Measurements from ENCODE around the gene LRG1. TPM values are rescaled to one million over a fixed set of nuclear protein-coding genes. Genes with fewer than 3 reads are reported as not detected.

Gene LRG1
- polyA plus RNA-seq, 1 donor: 2.2 TPM

DNA sequence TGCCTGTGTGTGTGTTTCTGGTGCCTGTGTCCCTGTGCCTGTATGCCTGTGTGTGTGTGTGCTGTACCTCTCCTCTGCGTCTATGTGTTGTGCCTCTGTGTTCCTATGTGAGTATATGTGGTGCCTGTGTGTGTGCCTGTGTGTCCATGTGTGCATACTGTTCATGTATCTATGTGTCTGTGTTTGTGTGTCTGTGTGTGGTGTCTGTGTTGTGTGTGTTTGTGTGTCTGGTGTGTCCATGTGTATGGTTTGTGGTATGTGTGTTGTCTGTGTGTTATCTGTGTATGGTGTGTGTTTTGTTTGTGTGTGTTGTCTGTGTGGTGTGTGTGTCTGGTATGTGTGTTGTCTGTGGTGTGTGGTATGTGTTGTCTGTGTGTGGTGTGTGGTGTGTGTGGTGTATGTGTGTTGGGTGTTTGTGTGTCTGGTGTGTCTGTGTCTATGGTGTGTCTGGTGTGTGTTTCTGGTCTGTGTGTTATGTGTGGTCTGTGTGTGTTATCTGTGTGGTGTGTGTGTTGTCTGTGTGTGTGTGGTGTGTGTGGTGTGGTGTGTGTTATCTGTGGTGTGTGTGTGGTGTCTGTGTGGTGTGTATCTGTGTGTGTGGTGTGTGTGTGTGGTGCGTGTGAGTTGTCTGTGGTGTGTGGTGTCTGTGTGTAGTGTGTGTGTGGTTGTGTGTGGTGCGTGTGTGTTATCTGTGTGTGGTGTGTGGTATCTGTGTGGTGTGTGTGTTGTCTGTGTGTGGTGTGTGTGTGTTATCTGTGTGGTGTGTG is 47.3 kb downstream of the LRG1 start:
- WGBS (ENCODE audit: insufficient coverage, low lambda C conversion rate): no CpG with 5 or more reads among the region's 3 CpGs
- Histone ChIP-seq H3K36me3 (ENCODE audit: control insufficient read depth, insufficient read depth, low read length) (peaks cover 54% of the 10 kb centered on the region), H3K9me3 (ENCODE audit: control insufficient read depth, low read depth, low read length) (peaks cover 9% of the 10 kb centered on the region), H3K27ac (ENCODE audit: low read length) (no peak overlapping the region), H3K4me3 (ENCODE audit: low read length) (no peak overlapping the region), H3K27me3 (ENCODE audit: control insufficient read depth, insufficient read depth, low read length) (no peaks in the 10 kb centered on the region), H3K4me1 (ENCODE audit: control insufficient read depth, insufficient read depth, low read length) (no peaks in the 10 kb centered on the region)
- no peak for DNase-seq

DNA sequence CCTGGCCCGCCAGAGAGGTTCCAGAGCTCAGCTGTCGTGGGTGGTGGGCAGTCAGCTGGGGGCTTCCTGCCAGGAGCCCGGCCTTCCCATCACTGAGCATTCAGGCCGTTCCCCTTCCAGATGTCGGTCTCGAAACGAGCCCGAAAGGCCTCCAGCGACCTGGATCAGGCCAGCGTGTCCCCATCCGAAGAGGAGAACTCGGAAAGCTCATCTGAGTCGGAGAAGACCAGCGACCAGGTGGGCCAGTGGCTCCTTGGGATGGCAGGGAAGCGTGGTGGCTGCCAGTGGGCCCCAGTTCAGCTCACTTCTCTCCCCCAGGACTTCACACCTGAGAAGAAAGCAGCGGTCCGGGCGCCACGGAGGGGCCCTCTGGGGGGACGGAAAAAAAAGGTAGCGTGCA is 48.4 kb downstream of the LRG1 start:
- Histone ChIP-seq H3K9me3 (ENCODE audit: control insufficient read depth, low read depth, low read length) (peaks cover 9% of the 10 kb centered on the region), H3K36me3 (ENCODE audit: control insufficient read depth, insufficient read depth, low read length) (peaks cover 51% of the 10 kb centered on the region), H3K4me3 (ENCODE audit: low read length) (no peak overlapping the region), H3K27ac (ENCODE audit: low read length) (no peak overlapping the region), H3K27me3 (ENCODE audit: control insufficient read depth, insufficient read depth, low read length) (no peaks in the 10 kb centered on the region), H3K4me1 (ENCODE audit: control insufficient read depth, insufficient read depth, low read length) (no peaks in the 10 kb centered on the region)
- WGBS (ENCODE audit: insufficient coverage, low lambda C conversion rate): no CpG with 5 or more reads among the region's 21 CpGs
- no peak for DNase-seq

DNA sequence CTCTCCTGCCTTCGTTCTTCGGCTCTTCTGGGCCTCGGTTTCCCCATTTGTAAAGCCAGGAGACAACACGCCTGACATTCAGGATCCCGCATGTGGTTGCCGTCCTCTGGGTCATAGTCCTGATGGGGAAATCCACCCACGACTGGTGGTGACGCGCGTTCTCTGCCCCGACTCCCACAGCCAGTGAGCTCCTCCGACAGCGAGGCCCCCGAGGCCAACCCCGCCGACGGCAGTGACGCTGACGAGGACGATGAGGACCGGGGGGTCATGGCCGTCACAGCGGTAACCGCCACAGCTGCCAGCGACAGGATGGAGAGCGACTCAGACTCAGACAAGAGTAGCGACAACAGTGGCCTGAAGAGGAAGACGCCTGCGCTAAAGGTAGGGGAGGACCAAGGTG is 51.3 kb downstream of the LRG1 start:
- Histone ChIP-seq H3K9me3 (ENCODE audit: control insufficient read depth, low read depth, low read length) (peaks cover 5% of the 10 kb centered on the region), H3K4me3 (ENCODE audit: low read length) (no peak overlapping the region), H3K27me3 (ENCODE audit: control insufficient read depth, insufficient read depth, low read length) (no peaks in the 10 kb centered on the region), H3K4me1 (ENCODE audit: control insufficient read depth, insufficient read depth, low read length) (no peaks in the 10 kb centered on the region), H3K27ac (ENCODE audit: low read length) (no peak overlapping the region), H3K36me3 (ENCODE audit: control insufficient read depth, insufficient read depth, low read length) (peaks cover 35% of the 10 kb centered on the region)
- DNase-seq: no peak
- 100% methylated on average over 6 of the region's 29 CpGs for whole genome bisulfite sequencing (ENCODE audit: insufficient coverage, low lambda C conversion rate)

DNA sequence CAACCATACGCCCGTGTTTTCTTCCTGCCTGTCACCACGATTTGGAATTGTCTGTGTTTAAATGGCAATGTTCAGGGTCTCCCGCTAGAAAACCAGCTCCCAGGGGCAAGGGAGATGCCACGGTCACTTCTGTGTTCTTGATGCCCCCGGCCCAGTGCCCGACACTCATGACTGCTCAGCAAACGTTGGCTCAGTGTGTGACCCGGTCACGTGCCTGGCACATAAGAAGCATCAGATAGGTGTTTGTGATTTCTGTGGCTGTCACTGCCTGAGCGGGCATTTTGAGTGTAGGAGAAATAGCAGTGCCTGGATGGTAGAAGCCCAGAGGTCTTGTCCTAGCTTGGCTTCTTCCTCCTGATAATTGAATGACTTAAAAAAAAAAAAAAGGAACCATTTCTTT is 52.3 kb downstream of the LRG1 start:
- H3K36me3 ChIP-seq (ENCODE audit: control insufficient read depth, insufficient read depth, low read length): peaks cover 29% of the 10 kb centered on the region
- H3K4me1 ChIP-seq (ENCODE audit: control insufficient read depth, insufficient read depth, low read length): no peaks in the 10 kb centered on the region
- no peak overlapping the region for H3K4me3 ChIP-seq (ENCODE audit: low read length)
- H3K27me3 ChIP-seq (ENCODE audit: control insufficient read depth, insufficient read depth, low read length): no peaks in the 10 kb centered on the region
- DNase-seq: no peak
- no peak overlapping the region for H3K27ac ChIP-seq (ENCODE audit: low read length)
- WGBS (ENCODE audit: insufficient coverage, low lambda C conversion rate): no CpG with 5 or more reads among the region's 11 CpGs
- H3K9me3 ChIP-seq (ENCODE audit: control insufficient read depth, low read depth, low read length): peaks cover 2% of the 10 kb centered on the region

Other genes starting within 250 kb of the LRG1 start
- 3.5 TPM for gene TMIGD2, start 237.6 kb downstream of the LRG1 start, polyA plus RNA-seq
- gene FSD1, start 235.4 kb downstream of the LRG1 start, polyA plus RNA-seq: 5.1 TPM
- 53.6 TPM for gene STAP2, start 201.2 kb downstream of the LRG1 start, polyA plus RNA-seq
- 16.5 TPM for gene MPND, start 196.5 kb downstream of the LRG1 start, polyA plus RNA-seq
- 120 TPM for gene SH3GL1, start 139.5 kb downstream of the LRG1 start, polyA plus RNA-seq
- gene CHAF1A, start 137.4 kb downstream of the LRG1 start, polyA plus RNA-seq: 12.4 TPM
- 92.8 TPM for gene UBXN6, start 82.2 kb downstream of the LRG1 start, polyA plus RNA-seq
- 45.6 TPM for gene HDGFL2, start 67.7 kb downstream of the LRG1 start, polyA plus RNA-seq
- gene PLIN4, start 21.6 kb downstream of the LRG1 start, polyA plus RNA-seq: 1.8 TPM
- 2.0 TPM for gene PLIN5, start 4.8 kb downstream of the LRG1 start, polyA plus RNA-seq
- gene SEMA6B, start 19.6 kb upstream of the LRG1 start, polyA plus RNA-seq: 3.3 TPM
- 24.4 TPM for gene TNFAIP8L1, start 99.5 kb upstream of the LRG1 start, polyA plus RNA-seq
- 103 TPM for gene MYDGF, start 130.3 kb upstream of the LRG1 start, polyA plus RNA-seq
- gene DPP9, start 183.8 kb upstream of the LRG1 start, polyA plus RNA-seq: 34.7 TPM

All from large intestine (tissue), 3 donors.